GM21576 (cell line): ENCODE data around the gene ACTL7B.
A peak's percentile ranks its signal among the peaks of the same experiment; 100 is the strongest.
"Not testable (repeated sequence)": the region's sequence is repeated elsewhere in the genome, so short reads cannot be mapped to it uniquely, and the experiment has no call there.

Experiments used
- ATAC-seq: cut with Tn5 transposase; IDR thresholded peaks from one replicate; pipeline ENCODE4 v1.9.1; 2021; ENCODE audit warnings: mild to moderate bottlenecking, moderate library complexity; ENCODE audit not compliant: unreplicated experiment

Gene ACTL7B

GRCh38 chr9:108855888-108856287, at the start of gene ACTL7B:
ACTL7B (minus strand) TSS chr9:108855986; CDS start chr9:108855930, 56 bp downstream.
- ATAC-seq = no peak

- no peak for ATAC-seq
Measured at GRCh38 chr9:108905494-108905893, 49.7 kb upstream of the ACTL7B start.

GRCh38 chr9:108904161-108904560, 48.4 kb upstream of the ACTL7B start:
- ATAC-seq = no peak

- ATAC-seq = no peak
Measured at GRCh38 chr9:108903420-108904103, 47.8 kb upstream of the ACTL7B start.

- ATAC-seq = no peak
Measured at GRCh38 chr9:108900176-108900575, 44.4 kb upstream of the ACTL7B start.

GRCh38 chr9:108899023-108899695, 43.4 kb upstream of the ACTL7B start:
- not testable (repeated sequence) for ATAC-seq

GRCh38 chr9:108897324-108898096, 41.7 kb upstream of the ACTL7B start:
- ATAC-seq = no peak

- no peak for ATAC-seq
Measured at GRCh38 chr9:108894225-108894997, 38.6 kb upstream of the ACTL7B start.

- ATAC-seq = no peak
Measured at GRCh38 chr9:108889649-108890067, 33.9 kb upstream of the ACTL7B start.

- ATAC-seq = not testable (repeated sequence)
Measured at GRCh38 chr9:108886594-108887271, 30.9 kb upstream of the ACTL7B start.

- peak; percentile 99 for ATAC-seq
Measured at GRCh38 chr9:108885643-108886348, 30.0 kb upstream of the ACTL7B start.

- no peak for ATAC-seq
Measured at GRCh38 chr9:108884701-108885100, 28.9 kb upstream of the ACTL7B start.

- ATAC-seq = no peak
Measured at GRCh38 chr9:108883085-108883484, 27.3 kb upstream of the ACTL7B start.

- no peak for ATAC-seq
Measured at GRCh38 chr9:108882052-108882888, 26.5 kb upstream of the ACTL7B start.

GRCh38 chr9:108880738-108881316, 25.0 kb upstream of the ACTL7B start:
- no peak for ATAC-seq

- no peak for ATAC-seq
Measured at GRCh38 chr9:108877524-108877923, 21.7 kb upstream of the ACTL7B start.

- ATAC-seq = no peak
Measured at GRCh38 chr9:108876425-108876824, 20.6 kb upstream of the ACTL7B start.

- no peak for ATAC-seq
Measured at GRCh38 chr9:108874058-108874788, 18.4 kb upstream of the ACTL7B start.
